Right atrium auricular region (tissue), 2 donors: ENCODE results near the gene CPNE5. TPM values are rescaled to one million over a fixed set of nuclear protein-coding genes. Genes with fewer than 3 reads are reported as not detected.

Experiments used
- DNase-seq: peaks from one replicate; pipeline ENCODE4 v3.0.0-alpha.2; 2019; ENCODE audit warnings: low spot score
- H3K27ac ChIP-seq, 2 donors: fragments of 200-600 bp; sonication (generic); 1 replicate in 1 of 2; 2 replicates in 1 of 2; pipeline ENCODE4 v1.5.1; 2016 to 2019
- H3K27me3 ChIP-seq, 2 donors: fragments of 200-600 bp; sonication (generic); one replicate each; pipeline versions ENCODE4 v1.5.1 to v1.6.0; 2017 to 2019
- H3K36me3 ChIP-seq: fragments of 200-600 bp; sonication (generic); one replicate; pipeline ENCODE4 v1.5.1; 2016
- H3K4me1 ChIP-seq, 2 donors: fragments of 200-600 bp; sonication (generic); one replicate each; pipeline versions ENCODE4 v1.5.1 to v1.6.0; 2017 to 2019
- H3K4me3 ChIP-seq, 2 donors: fragments of 200-600 bp; sonication (generic); 1 replicate in 1 of 2; 2 replicates in 1 of 2; pipeline ENCODE4 v1.5.1; 2017 to 2019; ENCODE audit warnings: mild to moderate bottlenecking in 1 of 2, moderate library complexity in 1 of 2
- H3K9me3 ChIP-seq, 2 donors: fragments of 200-600 bp; sonication (generic); one replicate each; pipeline ENCODE4 v1.5.1; 2019
- total RNA-seq, 2 donors: library from RNA; depleted of rRNA; stranded (reverse); fragments of >200 nt; gene quantifications; one replicate each; pipeline ENCODE4 v1.1.0, GENCODE V29; 2016
- TF ChIP-seq, protein P1 (sequence below), 2 donors: fragments of 200-600 bp; sonication (generic); IDR thresholded peaks; one replicate each; pipeline ENCODE4 v1.5.1; 2019; ENCODE audit warnings: antibody characterized with exemption in 2 of 2

The CPNE5 gene
- total RNA-seq, 2 donors from 2014 or later, result 36.7 to 47.4 TPM

DNA sequence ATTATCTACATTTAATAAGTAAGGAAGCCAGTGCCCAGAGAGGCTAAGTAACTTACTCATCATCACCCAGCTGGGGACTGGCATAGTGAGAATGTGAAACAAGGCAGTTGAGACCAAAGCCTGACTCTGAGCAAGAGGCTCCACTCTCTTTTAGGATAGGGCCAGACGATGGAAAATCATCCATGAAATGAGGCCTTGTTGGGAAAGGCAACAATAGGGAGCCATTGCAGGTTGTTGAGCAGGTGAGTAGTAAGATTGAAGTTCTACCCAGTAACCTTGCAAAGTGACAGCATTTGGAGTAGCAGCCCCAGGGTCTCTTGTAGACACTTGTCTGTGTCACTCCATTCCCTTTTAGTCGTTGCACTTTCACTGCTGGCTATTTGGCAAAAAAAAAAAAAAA, 2.5 kb upstream of the CPNE5 start:
- TF ChIP-seq, protein P1, sequence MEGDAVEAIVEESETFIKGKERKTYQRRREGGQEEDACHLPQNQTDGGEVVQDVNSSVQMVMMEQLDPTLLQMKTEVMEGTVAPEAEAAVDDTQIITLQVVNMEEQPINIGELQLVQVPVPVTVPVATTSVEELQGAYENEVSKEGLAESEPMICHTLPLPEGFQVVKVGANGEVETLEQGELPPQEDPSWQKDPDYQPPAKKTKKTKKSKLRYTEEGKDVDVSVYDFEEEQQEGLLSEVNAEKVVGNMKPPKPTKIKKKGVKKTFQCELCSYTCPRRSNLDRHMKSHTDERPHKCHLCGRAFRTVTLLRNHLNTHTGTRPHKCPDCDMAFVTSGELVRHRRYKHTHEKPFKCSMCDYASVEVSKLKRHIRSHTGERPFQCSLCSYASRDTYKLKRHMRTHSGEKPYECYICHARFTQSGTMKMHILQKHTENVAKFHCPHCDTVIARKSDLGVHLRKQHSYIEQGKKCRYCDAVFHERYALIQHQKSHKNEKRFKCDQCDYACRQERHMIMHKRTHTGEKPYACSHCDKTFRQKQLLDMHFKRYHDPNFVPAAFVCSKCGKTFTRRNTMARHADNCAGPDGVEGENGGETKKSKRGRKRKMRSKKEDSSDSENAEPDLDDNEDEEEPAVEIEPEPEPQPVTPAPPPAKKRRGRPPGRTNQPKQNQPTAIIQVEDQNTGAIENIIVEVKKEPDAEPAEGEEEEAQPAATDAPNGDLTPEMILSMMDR (IDR thresholded peaks at IDR 0.05), result no peak
- no peak for DNase-seq
- Histone ChIP-seq H3K27ac (peak overlapping the region; percentile 85 to 91), H3K36me3 (peaks cover 13% of the 10 kb centered on the region), H3K4me1 (peaks cover 0 to 61% of the 10 kb centered on the region in 2 donors), H3K4me3 (peak overlapping the region; percentile 40 to 49), H3K9me3 (no peaks in the 10 kb centered on the region), H3K27me3 (no peaks in the 10 kb centered on the region)

DNA sequence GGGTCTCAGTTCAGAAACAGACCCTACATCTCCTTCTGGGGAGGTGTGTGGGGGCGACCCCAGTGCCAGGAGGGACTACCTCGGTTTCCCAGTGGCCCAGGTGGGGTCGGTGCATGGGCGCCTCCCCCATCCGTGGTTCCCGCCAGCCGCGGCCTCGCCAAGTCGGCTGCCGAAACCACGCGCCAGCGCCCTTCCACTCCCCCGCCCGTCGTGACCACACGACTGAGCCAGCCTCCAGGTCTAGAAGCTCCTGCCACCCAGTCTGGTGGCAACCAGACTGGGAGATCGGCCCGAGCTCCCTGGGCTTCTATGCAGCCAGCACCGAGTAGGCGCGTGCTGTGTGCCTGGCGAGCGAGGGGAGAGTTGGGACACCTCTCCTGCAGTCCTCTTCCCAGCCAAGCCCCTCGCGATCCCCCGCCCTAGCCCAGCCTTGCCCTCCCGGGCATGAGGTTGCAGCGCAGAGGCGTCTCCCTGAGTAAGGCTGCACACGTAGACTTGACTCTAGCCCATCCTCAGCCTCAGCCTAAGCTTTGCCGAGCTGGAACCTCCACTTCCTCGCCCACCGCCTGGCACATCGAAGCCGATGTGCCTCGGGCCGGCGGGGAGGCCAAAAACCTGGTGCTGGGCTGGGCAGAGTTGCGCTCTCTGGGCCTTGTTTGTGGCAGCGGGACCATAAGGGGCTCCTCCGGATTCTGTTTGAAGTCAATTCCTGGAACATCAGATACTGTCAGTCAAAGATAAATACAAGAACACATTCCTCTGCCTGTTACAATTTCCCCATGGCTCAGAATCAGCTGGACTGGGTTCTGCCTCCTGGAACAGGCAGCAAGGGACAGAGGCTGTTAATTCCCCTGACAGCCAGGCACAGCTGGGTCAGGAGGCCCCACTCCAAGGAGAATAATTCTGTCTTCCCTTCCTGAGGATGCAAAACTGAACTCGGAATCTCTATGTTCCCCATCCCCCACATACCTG, 1.5 kb upstream of the CPNE5 start:
- DNase-seq, result no peak
- Histone ChIP-seq H3K4me3 (peak overlapping the region; percentile 49 to 64), H3K9me3 (no peaks in the 10 kb centered on the region), H3K36me3 (peaks cover 13% of the 10 kb centered on the region), H3K27me3 (no peaks in the 10 kb centered on the region), H3K4me1 (peaks cover 0 to 69% of the 10 kb centered on the region in 2 donors), H3K27ac (peak overlapping the region; percentile 85 to 91)
- TF ChIP-seq, protein P1 (IDR thresholded peaks at IDR 0.05), result no peak

- Histone ChIP-seq H3K27me3 (no peaks in the 10 kb centered on the region), H3K27ac (peak overlapping the region; percentile 85 to 91), H3K4me3 (peak overlapping the region; percentile 49 to 64), H3K9me3 (no peaks in the 10 kb centered on the region), H3K36me3 (peaks cover 13% of the 10 kb centered on the region), H3K4me1 (peaks cover 0 to 68% of the 10 kb centered on the region in 2 donors)
- TF ChIP-seq, protein P1 (IDR thresholded peaks at IDR 0.05), result peak; percentile 20 to 49
- no peak for DNase-seq
These were observed 646 bp upstream of the CPNE5 start for GRCh38 chr6:36839749-36840431.

DNA sequence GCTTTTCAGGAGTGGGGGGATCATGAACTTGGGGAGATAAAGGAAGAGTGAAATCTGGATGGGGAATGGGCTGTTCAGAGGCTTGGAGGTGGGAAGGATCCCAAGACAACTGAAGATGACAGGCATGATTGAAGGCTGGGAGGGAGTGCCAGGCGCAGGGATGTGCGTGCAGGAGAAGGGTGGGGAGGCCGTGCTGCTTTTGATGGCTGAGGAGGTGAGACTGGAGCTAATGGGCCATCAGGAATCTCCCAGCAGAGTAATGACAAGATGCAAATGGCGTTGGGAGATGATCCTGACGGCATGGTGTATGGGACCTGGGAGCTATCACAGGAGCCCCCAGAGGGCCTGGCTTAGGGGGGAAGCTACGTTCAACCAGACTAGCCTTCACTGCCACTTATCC, 1.6 kb downstream of the CPNE5 start:
- H3K36me3 ChIP-seq, result peaks cover 13% of the 10 kb centered on the region
- H3K27me3 ChIP-seq, result no peaks in the 10 kb centered on the region
- H3K4me3 ChIP-seq, result peak overlapping the region; percentile 49 to 64
- H3K4me1 ChIP-seq, result peaks cover 0 to 61% of the 10 kb centered on the region in 2 donors
- DNase-seq, result no peak
- H3K27ac ChIP-seq, result peak overlapping the region; percentile 85 to 91
- TF ChIP-seq, protein P1 (IDR thresholded peaks at IDR 0.05), result no peak
- H3K9me3 ChIP-seq, result no peaks in the 10 kb centered on the region

DNA sequence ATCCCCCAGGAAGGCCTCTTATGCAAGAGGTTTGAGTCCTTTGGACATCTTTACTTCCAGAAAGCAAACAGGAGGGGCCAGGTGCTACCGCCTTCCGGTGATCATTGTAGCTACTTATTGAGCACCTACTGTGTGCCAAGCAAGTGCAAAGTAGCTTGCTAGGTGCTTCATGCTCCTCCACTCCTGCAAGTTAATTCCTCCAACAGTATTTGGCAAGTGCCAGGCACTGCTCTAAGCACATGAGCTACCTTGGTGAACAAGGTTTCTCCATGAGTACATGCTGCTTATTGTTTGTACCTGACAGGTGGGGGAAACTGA, 2.3 kb downstream of the CPNE5 start:
- no peak overlapping the region for H3K4me3 ChIP-seq
- no peaks in the 10 kb centered on the region for H3K9me3 ChIP-seq
- DNase-seq, result no peak
- TF ChIP-seq, protein P1 (IDR thresholded peaks at IDR 0.05), result no peak
- H3K27ac ChIP-seq, result peak overlapping the region; percentile 85 to 91
- H3K36me3 ChIP-seq, result peaks cover 13% of the 10 kb centered on the region
- peaks cover 0 to 61% of the 10 kb centered on the region in 2 donors for H3K4me1 ChIP-seq
- H3K27me3 ChIP-seq, result no peaks in the 10 kb centered on the region
